CD14-positive monocyte (primary cell): ENCODE data around the gene MSRB1. TPM values are rescaled to one million over a fixed set of nuclear protein-coding genes. Genes with fewer than 3 reads are reported as not detected.
"Not testable (repeated sequence)": the region's sequence is repeated elsewhere in the genome, so short reads cannot be mapped to it uniquely, and the experiment has no call there.

Experiments used
- DNase-seq, 3 donors: peaks; one replicate each; pipeline ENCODE4 v3.0.0-alpha.2; 2011 to 2022
- H2AFZ ChIP-seq: 2 replicates; pipeline ENCODE4 v1.6.0; 2012; ENCODE audit warnings: mild to moderate bottlenecking, low read depth, low read length, inconsistent platforms; ENCODE audit not compliant: insufficient read depth, poor library complexity, severe bottlenecking
- H3K27ac ChIP-seq, 2 donors: 1 replicate in 1 of 2; 2 replicates in 1 of 2; pipeline ENCODE4 v1.5.1; 2012 to 2013; ENCODE audit warnings: low read length in 2 of 2, control low read depth in 1 of 2, inconsistent platforms in 1 of 2, low read depth in 1 of 2, mild to moderate bottlenecking in 1 of 2
- H3K27me3 ChIP-seq, 2 donors: one replicate each; pipeline versions ENCODE4 v1.6.0 to v1.6.1; 2011 to 2013; ENCODE audit warnings: low read length in 2 of 2; ENCODE audit not compliant: control insufficient read depth in 2 of 2, insufficient read depth in 2 of 2
- H3K36me3 ChIP-seq, 2 donors: replicated peaks in 1 of 2; 1 replicate in 1 of 2; 2 replicates in 1 of 2; pipeline versions ENCODE4 v1.5.1 to v1.6.1; 2012 to 2013; ENCODE audit warnings: low read length in 2 of 2, control low read depth in 1 of 2, inconsistent platforms in 1 of 2, mild to moderate bottlenecking in 1 of 2; ENCODE audit not compliant: insufficient read depth in 2 of 2, control insufficient read depth in 1 of 2
- H3K4me1 ChIP-seq, 2 donors: 1 replicate in 1 of 2; 2 replicates in 1 of 2; pipeline versions ENCODE4 v1.5.1 to v1.6.1; 2012 to 2013; ENCODE audit warnings: low read length in 2 of 2, control low read depth in 1 of 2, inconsistent platforms in 1 of 2, mild to moderate bottlenecking in 1 of 2, moderate library complexity in 1 of 2; ENCODE audit not compliant: insufficient read depth in 2 of 2, control insufficient read depth in 1 of 2
- H3K4me2 ChIP-seq: replicated peaks from 2 replicates; pipeline ENCODE3; 2012; ENCODE audit warnings: low read length, moderate library complexity, mild to moderate bottlenecking; ENCODE audit not compliant: poor library complexity, severe bottlenecking; ENCODE audit errors: extremely low read depth
- H3K4me3 ChIP-seq, 3 experiments: fragments of 200-600 bp in 1 of 3; sonication (generic) in 1 of 3; replicated peaks in 1 of 3; 1 replicate in 2 of 3; 2 replicates in 1 of 3; pipeline ENCODE4 v1.5.1; 2011 to 2013; ENCODE audit warnings: low read length in 3 of 3, mild to moderate bottlenecking in 3 of 3, control low read depth in 2 of 3, low read depth in 2 of 3, inconsistent platforms in 1 of 3, moderate library complexity in 1 of 3
- H3K79me2 ChIP-seq: 2 replicates; pipeline ENCODE4 v1.6.0; 2012; ENCODE audit warnings: mild to moderate bottlenecking, control low read depth, inconsistent platforms, low read length, moderate library complexity; ENCODE audit not compliant: insufficient read depth
- H3K9ac ChIP-seq: 2 replicates; pipeline ENCODE4 v1.6.0; 2017; ENCODE audit warnings: low read length, mild to moderate bottlenecking; ENCODE audit not compliant: insufficient read depth, poor library complexity, severe bottlenecking
- H3K9me3 ChIP-seq, 2 donors: replicated peaks in 1 of 2; 1 replicate in 1 of 2; 2 replicates in 1 of 2; pipeline versions ENCODE4 v1.5.1 to v1.6.1; 2012 to 2013; ENCODE audit warnings: low read length in 2 of 2, control low read depth in 1 of 2; ENCODE audit not compliant: control insufficient read depth in 1 of 2, insufficient read depth in 1 of 2
- H4K20me1 ChIP-seq: 2 replicates; pipeline ENCODE4 v1.6.0; 2012; ENCODE audit warnings: mild to moderate bottlenecking, low read length, control low read depth, moderate library complexity; ENCODE audit not compliant: insufficient read depth
- H3K27ac Mint-ChIP-seq, 7 donors: one replicate each; pipeline ENCODE4 v1.8.0; 2020; ENCODE audit warnings: mild to moderate bottlenecking in 7 of 7, mixed read lengths in 7 of 7, moderate library complexity in 6 of 7, inconsistent platforms in 2 of 7
- H3K27me3 Mint-ChIP-seq, 3 donors: one replicate each; pipeline ENCODE4 v1.8.0; 2021 to 2022; ENCODE audit warnings: low read depth in 3 of 3, mild to moderate bottlenecking in 3 of 3, mixed read lengths in 3 of 3, moderate library complexity in 3 of 3, inconsistent platforms in 1 of 3
- H3K36me3 Mint-ChIP-seq, 2 donors: one replicate each; pipeline ENCODE4 v1.8.0; 2020; ENCODE audit warnings: mixed read lengths in 2 of 2, inconsistent platforms in 1 of 2, mild to moderate bottlenecking in 1 of 2
- H3K4me1 Mint-ChIP-seq: one replicate; pipeline ENCODE4 v1.8.0; 2020; ENCODE audit warnings: mild to moderate bottlenecking, mixed read lengths
- H3K4me3 Mint-ChIP-seq, 2 donors: one replicate each; pipeline ENCODE4 v1.8.0; 2020; ENCODE audit warnings: mild to moderate bottlenecking in 2 of 2, mixed read lengths in 2 of 2, moderate library complexity in 1 of 2
- H3K9me3 Mint-ChIP-seq, 7 donors: one replicate each; pipeline ENCODE4 v1.8.0; 2020 to 2022; ENCODE audit warnings: mixed read lengths in 7 of 7, mild to moderate bottlenecking in 6 of 7, moderate library complexity in 6 of 7, inconsistent platforms in 2 of 7
- WGBS: methylation state at CpG from one replicate; pipeline ENCODE4 v1.1.5; 2013; ENCODE audit warnings: missing lambda C conversion rate; ENCODE audit not compliant: insufficient coverage; 5-methylcytosine and 5-hydroxymethylcytosine counted together
- intact Hi-C, 2 donors: fragments of 100-400 bp; cut with micrococcal nuclease; formaldehyde crosslinking; loops; one replicate each; pipeline versions ENCODE4 v1.15.0 to v1.15.1; 2023
- polyA plus RNA-seq, 3 donors: library from polyadenylated mRNA; depleted of rRNA in 1 of 3; unstranded in 2 of 3; stranded (reverse) in 1 of 3; fragments of 300-500 nt in 2 of 3; fragments of >200 nt in 1 of 3; fragmentation: Illumina TruSeq in 2 of 3; gene quantifications; 1 replicate in 2 of 3; 2 replicates in 1 of 3; pipeline ENCODE4 v1.2.3, GENCODE V29; 2012 to 2021
- TF ChIP-seq, protein P1 (sequence below): fragments of 200-600 bp; IDR thresholded peaks from one replicate; pipeline ENCODE4 v1.8.0; 2022; ENCODE audit warnings: antibody characterized with exemption, mild to moderate bottlenecking

Gene MSRB1
- polyA plus RNA-seq, 3 donors = 116 to 427 (median 416) TPM

GRCh38 chr16:1920727-1921171, 22.2 kb downstream of the MSRB1 start:
- H3K4me1 Mint-ChIP-seq = peaks cover 16% of the 10 kb centered on the region
- H3K9me3 ChIP-seq = peaks cover 0 to 15% of the 10 kb centered on the region in 2 donors
- H3K4me1 ChIP-seq = peaks cover 6 to 9% of the 10 kb centered on the region in 2 donors
- H2AFZ ChIP-seq = peak overlapping the region; percentile 1
- H3K4me2 ChIP-seq = no peak overlapping the region
- H4K20me1 ChIP-seq = no peaks in the 10 kb centered on the region
- no peak overlapping the region for H3K27ac ChIP-seq
- no peak overlapping the region for H3K9ac ChIP-seq
- no peak for DNase-seq
- peaks cover 18 to 83% of the 10 kb centered on the region in 2 donors for H3K27me3 ChIP-seq
- peak overlapping the region in 1 of 2 donors; percentile 79 for H3K4me3 Mint-ChIP-seq
- H3K9me3 Mint-ChIP-seq = peaks cover 0 to 18% (median 6%) of the 10 kb centered on the region in 7 donors
- H3K27ac Mint-ChIP-seq = peak overlapping the region in 1 of 7 donors; percentile 23
- H3K36me3 Mint-ChIP-seq = peaks cover 0 to 6% of the 10 kb centered on the region in 2 donors
- peaks cover 80 to 94% (median 83%) of the 10 kb centered on the region in 3 donors for H3K27me3 Mint-ChIP-seq
- intact Hi-C loops = loop anchor here in 1 of 2 donors (5.0 kb wide), 1 partner anchor 63 kb away; no protein-coding TSS in a partner anchor
- H3K79me2 ChIP-seq = no peaks in the 10 kb centered on the region
- no peaks in the 10 kb centered on the region for H3K36me3 ChIP-seq
- WGBS = 21% methylated on average over 8 of the region's 15 CpGs
- TF ChIP-seq, protein P1, sequence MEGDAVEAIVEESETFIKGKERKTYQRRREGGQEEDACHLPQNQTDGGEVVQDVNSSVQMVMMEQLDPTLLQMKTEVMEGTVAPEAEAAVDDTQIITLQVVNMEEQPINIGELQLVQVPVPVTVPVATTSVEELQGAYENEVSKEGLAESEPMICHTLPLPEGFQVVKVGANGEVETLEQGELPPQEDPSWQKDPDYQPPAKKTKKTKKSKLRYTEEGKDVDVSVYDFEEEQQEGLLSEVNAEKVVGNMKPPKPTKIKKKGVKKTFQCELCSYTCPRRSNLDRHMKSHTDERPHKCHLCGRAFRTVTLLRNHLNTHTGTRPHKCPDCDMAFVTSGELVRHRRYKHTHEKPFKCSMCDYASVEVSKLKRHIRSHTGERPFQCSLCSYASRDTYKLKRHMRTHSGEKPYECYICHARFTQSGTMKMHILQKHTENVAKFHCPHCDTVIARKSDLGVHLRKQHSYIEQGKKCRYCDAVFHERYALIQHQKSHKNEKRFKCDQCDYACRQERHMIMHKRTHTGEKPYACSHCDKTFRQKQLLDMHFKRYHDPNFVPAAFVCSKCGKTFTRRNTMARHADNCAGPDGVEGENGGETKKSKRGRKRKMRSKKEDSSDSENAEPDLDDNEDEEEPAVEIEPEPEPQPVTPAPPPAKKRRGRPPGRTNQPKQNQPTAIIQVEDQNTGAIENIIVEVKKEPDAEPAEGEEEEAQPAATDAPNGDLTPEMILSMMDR = no peak
- no peak overlapping the region for H3K4me3 ChIP-seq

- peak overlapping the region in 1 of 2 donors; percentile 79 for H3K4me3 Mint-ChIP-seq
- H3K9ac ChIP-seq, H3K4me1 ChIP-seq, H4K20me1 ChIP-seq, H3K4me2 ChIP-seq, H3K36me3 ChIP-seq, H3K4me3 ChIP-seq, DNase-seq, H3K27ac Mint-ChIP-seq, H3K27ac ChIP-seq, H3K79me2 ChIP-seq, H2AFZ ChIP-seq, H3K36me3 Mint-ChIP-seq: not testable (repeated sequence)
- peaks cover 16% of the 10 kb centered on the region for H3K4me1 Mint-ChIP-seq
- peaks cover 18 to 83% of the 10 kb centered on the region in 2 donors for H3K27me3 ChIP-seq
- peaks cover 0 to 20% (median 6%) of the 10 kb centered on the region in 7 donors for H3K9me3 Mint-ChIP-seq
- WGBS = 78% methylated on average over 20 of the region's 21 CpGs
- intact Hi-C loops = loop anchor here in 1 of 2 donors (5.0 kb wide), 1 partner anchor 63 kb away; no protein-coding TSS in a partner anchor
- H3K9me3 ChIP-seq = peaks cover 0 to 15% of the 10 kb centered on the region in 2 donors
- peaks cover 80 to 96% (median 90%) of the 10 kb centered on the region in 3 donors for H3K27me3 Mint-ChIP-seq
These were observed 22.9 kb downstream of the MSRB1 start for GRCh38 chr16:1920122-1920521.
